Measurements from ENCODE around the gene FOXN4.

GRCh38 chr12:109244073-109244472 is 65.0 kb downstream of the FOXN4 start:
- no peak for TF ChIP-seq EZH2 (IDR thresholded peaks at IDR 0.05; ENCODE audit: borderline replicate concordance, low read depth, low read length, severe bottlenecking)
- TF ChIP-seq, protein P1, sequence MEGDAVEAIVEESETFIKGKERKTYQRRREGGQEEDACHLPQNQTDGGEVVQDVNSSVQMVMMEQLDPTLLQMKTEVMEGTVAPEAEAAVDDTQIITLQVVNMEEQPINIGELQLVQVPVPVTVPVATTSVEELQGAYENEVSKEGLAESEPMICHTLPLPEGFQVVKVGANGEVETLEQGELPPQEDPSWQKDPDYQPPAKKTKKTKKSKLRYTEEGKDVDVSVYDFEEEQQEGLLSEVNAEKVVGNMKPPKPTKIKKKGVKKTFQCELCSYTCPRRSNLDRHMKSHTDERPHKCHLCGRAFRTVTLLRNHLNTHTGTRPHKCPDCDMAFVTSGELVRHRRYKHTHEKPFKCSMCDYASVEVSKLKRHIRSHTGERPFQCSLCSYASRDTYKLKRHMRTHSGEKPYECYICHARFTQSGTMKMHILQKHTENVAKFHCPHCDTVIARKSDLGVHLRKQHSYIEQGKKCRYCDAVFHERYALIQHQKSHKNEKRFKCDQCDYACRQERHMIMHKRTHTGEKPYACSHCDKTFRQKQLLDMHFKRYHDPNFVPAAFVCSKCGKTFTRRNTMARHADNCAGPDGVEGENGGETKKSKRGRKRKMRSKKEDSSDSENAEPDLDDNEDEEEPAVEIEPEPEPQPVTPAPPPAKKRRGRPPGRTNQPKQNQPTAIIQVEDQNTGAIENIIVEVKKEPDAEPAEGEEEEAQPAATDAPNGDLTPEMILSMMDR (IDR thresholded peaks at IDR 0.05; ENCODE audit: borderline replicate concordance, extremely low read depth, low read length, poor library complexity, severe bottlenecking), result no peak
